ENCODE measurements around the gene SERPINB5. TPM values are rescaled to one million over a fixed set of nuclear protein-coding genes. Genes with fewer than 3 reads are reported as not detected.

Gene SERPINB5
- polyA plus RNA-seq, 2 of the 4 experiments (the other 2 are of a cell fraction), result 0.08 to 0.12 TPM

GRCh38 chr18:63477200-63477599, 442 bp downstream of the SERPINB5 start:
- Histone ChIP-seq H3K4me2 (no peak overlapping the region), H3K4me3 (no peak overlapping the region), H3K9me3 (no peaks in the 10 kb centered on the region), H3K4me1 (peaks cover 7% of the 10 kb centered on the region), H3K27ac (no peak overlapping the region)
- ATAC-seq, result no peak
- POLR2A ChIA-PET, result no interaction called here
- DNase-seq (ENCODE audit: low read depth in 1 of 2, low spot score in 1 of 2), result no peak
- CTCF ChIA-PET, result no interaction called here
- WGBS (ENCODE audit: missing lambda C conversion rate), result 85% methylated on average over 7 of the region's 7 CpGs
- TF ChIP-seq EHMT2 (IDR thresholded peaks at IDR 0.05; ENCODE audit: low read depth) (no peak), CBX2 (IDR thresholded peaks at IDR 0.05; ENCODE audit: borderline replicate concordance, low read depth) (no peak), CTCF (IDR thresholded peaks at IDR 0.05) (no peak), NR3C1 (IDR thresholded peaks at IDR 0.05) (no peak), HES2 (IDR thresholded peaks at IDR 0.05) (no peak), JUN (IDR thresholded peaks at IDR 0.05) (no peak), MYC (IDR thresholded peaks at IDR 0.05; ENCODE audit: borderline replicate concordance, low read length) (no peak), KDM5A (IDR thresholded peaks at IDR 0.05) (no peak), ZNF302 (CRISPR knock-in tag; IDR thresholded peaks at IDR 0.05) (no peak), RFX5 (IDR thresholded peaks at IDR 0.05) (no peak), EHF (CRISPR knock-in tag; IDR thresholded peaks at IDR 0.05) (no peak), BHLHE40 (IDR thresholded peaks at IDR 0.05; ENCODE audit: low read depth, low read length) (no peak), RARB (CRISPR knock-in tag; IDR thresholded peaks at IDR 0.05) (no peak)
- FAIRE-seq, result no peak

- no peaks in the 10 kb centered on the region for H3K9me3 ChIP-seq
- POLR2A ChIA-PET, result no interaction called here
- no peak for DNase-seq (ENCODE audit: low read depth in 1 of 2, low spot score in 1 of 2)
- CTCF ChIA-PET, result interaction anchor here (1.1 kb wide), 1 partner anchor 34 kb away, joined by 3 read pairs; no protein-coding TSS in a partner anchor
- no peaks in the 10 kb centered on the region for H3K4me1 ChIP-seq
- no peak overlapping the region for H3K4me3 ChIP-seq
- H3K27ac ChIP-seq, result no peak overlapping the region
- no peak for ATAC-seq
- no peak for FAIRE-seq
- 65% methylated on average over 6 of the region's 6 CpGs for WGBS (ENCODE audit: missing lambda C conversion rate)
- H3K4me2 ChIP-seq, result no peak overlapping the region
- TF ChIP-seq EHF (CRISPR knock-in tag; IDR thresholded peaks at IDR 0.05) (no peak), MAFK (IDR thresholded peaks at IDR 0.05; ENCODE audit: partially characterized antibody) (peak; percentile 9)
Measured at GRCh38 chr18:63477968-63478367, 1.2 kb downstream of the SERPINB5 start.

GRCh38 chr18:63479826-63480225, 3.1 kb downstream of the SERPINB5 start:
- ATAC-seq, result no peak
- Histone ChIP-seq H3K4me3 (no peak overlapping the region), H3K4me2 (no peak overlapping the region), H3K27ac (no peak overlapping the region), H3K4me1 (no peaks in the 10 kb centered on the region), H3K9me3 (no peaks in the 10 kb centered on the region)
- FAIRE-seq, result no peak
- CTCF ChIA-PET, result no interaction called here
- POLR2A ChIA-PET, result no interaction called here
- no peak for DNase-seq (ENCODE audit: low read depth in 1 of 2, low spot score in 1 of 2)
- WGBS (ENCODE audit: missing lambda C conversion rate), result 59% methylated on average over 5 of the region's 5 CpGs
- TF ChIP-seq RFX5 (IDR thresholded peaks at IDR 0.05) (no peak), POLR2AphosphoS2 (conservative IDR thresholded peaks at IDR 0.05; ENCODE audit: low read length) (no peak), RARB (CRISPR knock-in tag; IDR thresholded peaks at IDR 0.05) (no peak), CTCF (IDR thresholded peaks at IDR 0.05) (no peak), SMC3 (IDR thresholded peaks at IDR 0.05) (no peak), KDM5A (IDR thresholded peaks at IDR 0.05) (no peak), BCL3 (IDR thresholded peaks at IDR 0.05) (no peak), HOXB5 (CRISPR knock-in tag; IDR thresholded peaks at IDR 0.05) (no peak), PBX3 (IDR thresholded peaks at IDR 0.05) (no peak), MYC (IDR thresholded peaks at IDR 0.05; ENCODE audit: borderline replicate concordance, low read length) (no peak), POLR2A (IDR thresholded peaks at IDR 0.05; ENCODE audit: low read length) (no peak), E2F6 (IDR thresholded peaks at IDR 0.05; ENCODE audit: borderline replicate concordance, low read depth) (no peak), HDAC2 (IDR thresholded peaks at IDR 0.05) (no peak), TFCP2L1 (CRISPR knock-in tag; IDR thresholded peaks at IDR 0.05) (no peak), REST (IDR thresholded peaks at IDR 0.05) (no peak)

Measured in A549 (cell line).